ENCODE results near the gene ZCCHC7. TPM values are rescaled to one million over a fixed set of nuclear protein-coding genes. Genes with fewer than 3 reads are reported as not detected.

ZCCHC7 gene
- total and polyA plus RNA-seq, 2 experiments from 2014 or later: 29.8 to 38.8 TPM

DNA sequence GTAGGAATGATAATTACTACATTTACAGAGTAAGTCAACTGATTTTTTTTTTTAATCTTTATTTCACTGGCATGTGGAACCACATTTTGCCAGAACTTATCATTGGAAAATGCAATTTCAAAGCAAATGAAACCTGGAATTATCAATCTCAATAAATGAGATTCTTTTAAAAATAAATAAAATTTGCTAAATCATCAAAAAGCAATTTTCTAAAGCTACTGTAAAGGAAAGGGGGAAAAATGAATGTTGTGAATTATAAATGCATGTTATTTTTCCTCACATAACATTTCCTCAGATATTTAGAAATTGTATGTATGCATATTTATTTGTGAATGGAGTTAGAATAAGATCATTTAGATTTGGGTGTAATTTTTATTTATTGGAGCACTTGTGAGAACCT is 212.2 kb downstream of the ZCCHC7 start:
- no peak overlapping the region for H3K27ac ChIP-seq (ENCODE audit: low read depth)
- H3K4me3 Mint-ChIP-seq: no peak overlapping the region
- H3F3A ChIP-seq (replicated peaks; ENCODE audit: low read depth): no peaks in the 10 kb centered on the region
- TF ChIP-seq EZH2phosphoT487 (IDR thresholded peaks at IDR 0.05; ENCODE audit: unreplicated experiment) (no peak), EZH2 (IDR thresholded peaks at IDR 0.05; ENCODE audit: low read depth, unreplicated experiment) (no peak), CREB1 (CRISPR knock-in tag; IDR thresholded peaks at IDR 0.05; ENCODE audit: low read depth) (no peak), ZNF114 (CRISPR knock-in tag; IDR thresholded peaks at IDR 0.05) (no peak)
- TF ChIP-seq, protein P1, sequence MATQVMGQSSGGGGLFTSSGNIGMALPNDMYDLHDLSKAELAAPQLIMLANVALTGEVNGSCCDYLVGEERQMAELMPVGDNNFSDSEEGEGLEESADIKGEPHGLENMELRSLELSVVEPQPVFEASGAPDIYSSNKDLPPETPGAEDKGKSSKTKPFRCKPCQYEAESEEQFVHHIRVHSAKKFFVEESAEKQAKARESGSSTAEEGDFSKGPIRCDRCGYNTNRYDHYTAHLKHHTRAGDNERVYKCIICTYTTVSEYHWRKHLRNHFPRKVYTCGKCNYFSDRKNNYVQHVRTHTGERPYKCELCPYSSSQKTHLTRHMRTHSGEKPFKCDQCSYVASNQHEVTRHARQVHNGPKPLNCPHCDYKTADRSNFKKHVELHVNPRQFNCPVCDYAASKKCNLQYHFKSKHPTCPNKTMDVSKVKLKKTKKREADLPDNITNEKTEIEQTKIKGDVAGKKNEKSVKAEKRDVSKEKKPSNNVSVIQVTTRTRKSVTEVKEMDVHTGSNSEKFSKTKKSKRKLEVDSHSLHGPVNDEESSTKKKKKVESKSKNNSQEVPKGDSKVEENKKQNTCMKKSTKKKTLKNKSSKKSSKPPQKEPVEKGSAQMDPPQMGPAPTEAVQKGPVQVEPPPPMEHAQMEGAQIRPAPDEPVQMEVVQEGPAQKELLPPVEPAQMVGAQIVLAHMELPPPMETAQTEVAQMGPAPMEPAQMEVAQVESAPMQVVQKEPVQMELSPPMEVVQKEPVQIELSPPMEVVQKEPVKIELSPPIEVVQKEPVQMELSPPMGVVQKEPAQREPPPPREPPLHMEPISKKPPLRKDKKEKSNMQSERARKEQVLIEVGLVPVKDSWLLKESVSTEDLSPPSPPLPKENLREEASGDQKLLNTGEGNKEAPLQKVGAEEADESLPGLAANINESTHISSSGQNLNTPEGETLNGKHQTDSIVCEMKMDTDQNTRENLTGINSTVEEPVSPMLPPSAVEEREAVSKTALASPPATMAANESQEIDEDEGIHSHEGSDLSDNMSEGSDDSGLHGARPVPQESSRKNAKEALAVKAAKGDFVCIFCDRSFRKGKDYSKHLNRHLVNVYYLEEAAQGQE (IDR thresholded peaks at IDR 0.05; ENCODE audit: unreplicated experiment): no peak
- TF ChIP-seq, protein P2, sequence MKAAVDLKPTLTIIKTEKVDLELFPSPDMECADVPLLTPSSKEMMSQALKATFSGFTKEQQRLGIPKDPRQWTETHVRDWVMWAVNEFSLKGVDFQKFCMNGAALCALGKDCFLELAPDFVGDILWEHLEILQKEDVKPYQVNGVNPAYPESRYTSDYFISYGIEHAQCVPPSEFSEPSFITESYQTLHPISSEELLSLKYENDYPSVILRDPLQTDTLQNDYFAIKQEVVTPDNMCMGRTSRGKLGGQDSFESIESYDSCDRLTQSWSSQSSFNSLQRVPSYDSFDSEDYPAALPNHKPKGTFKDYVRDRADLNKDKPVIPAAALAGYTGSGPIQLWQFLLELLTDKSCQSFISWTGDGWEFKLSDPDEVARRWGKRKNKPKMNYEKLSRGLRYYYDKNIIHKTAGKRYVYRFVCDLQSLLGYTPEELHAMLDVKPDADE (IDR thresholded peaks at IDR 0.05): no peak
- H2AFZ ChIP-seq: no peak overlapping the region
- DNase-seq (ENCODE audit: low spot score) (no peak), ATAC-seq (no peak)
- H3K27me3 Mint-ChIP-seq (ENCODE audit: insufficient read depth, low read depth, poor library complexity): no peaks in the 10 kb centered on the region
- peaks cover 8% of the 10 kb centered on the region for H3K4me1 ChIP-seq (ENCODE audit: insufficient read depth)
- no peaks in the 10 kb centered on the region for H3K9me2 ChIP-seq (ENCODE audit: insufficient read depth)
- H3K36me3 Mint-ChIP-seq (ENCODE audit: low read depth): no peaks in the 10 kb centered on the region
- H4K20me1 ChIP-seq (replicated peaks; ENCODE audit: insufficient read depth): no peaks in the 10 kb centered on the region; the same call in 1 of the 2 replicates
- H3K27me3 ChIP-seq (ENCODE audit: insufficient read depth): no peaks in the 10 kb centered on the region
- no peaks in the 10 kb centered on the region for H3K36me3 ChIP-seq (ENCODE audit: insufficient read depth)
- H3K27ac Mint-ChIP-seq: no peak overlapping the region
- no peak overlapping the region for H3K4me2 ChIP-seq
- peaks cover 8% of the 10 kb centered on the region; the same call in 2 of the 3 replicates for H3K4me1 Mint-ChIP-seq
- no peaks in the 10 kb centered on the region for H3K79me2 ChIP-seq (replicated peaks; ENCODE audit: insufficient read depth)
- H3K4me3 ChIP-seq: no peak overlapping the region
- H3K9me3 Mint-ChIP-seq: no peaks in the 10 kb centered on the region

DNA sequence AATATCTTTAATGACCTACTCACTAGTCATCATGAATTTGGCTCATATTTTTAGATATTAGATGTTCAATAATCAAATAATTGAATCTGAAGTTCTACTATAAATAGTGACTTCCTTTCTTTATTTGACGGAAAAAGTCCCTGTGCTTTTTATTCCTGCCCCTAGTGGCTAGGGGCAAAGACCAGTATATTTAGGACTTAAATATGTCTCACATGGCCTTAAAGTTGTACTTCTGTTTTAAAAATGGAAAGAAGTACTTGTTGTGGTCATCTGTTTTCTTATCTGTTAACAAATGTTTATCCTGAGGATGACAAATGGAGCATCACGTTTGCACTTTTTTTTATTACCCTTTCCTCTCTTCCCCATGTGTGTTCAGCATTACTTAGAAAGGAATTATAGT is 212.9 kb downstream of the ZCCHC7 start:
- H3K36me3 Mint-ChIP-seq (ENCODE audit: low read depth): no peaks in the 10 kb centered on the region
- Histone ChIP-seq H3K27me3 (ENCODE audit: insufficient read depth) (no peaks in the 10 kb centered on the region), H3K36me3 (ENCODE audit: insufficient read depth) (no peaks in the 10 kb centered on the region), H4K20me1 (replicated peaks; ENCODE audit: insufficient read depth) (no peaks in the 10 kb centered on the region; the same call in 1 of the 2 replicates), H3F3A (replicated peaks; ENCODE audit: low read depth) (no peaks in the 10 kb centered on the region), H3K9me2 (ENCODE audit: insufficient read depth) (no peaks in the 10 kb centered on the region), H3K4me3 (no peak overlapping the region), H2AFZ (no peak overlapping the region), H3K27ac (ENCODE audit: low read depth) (no peak overlapping the region), H3K4me2 (no peak overlapping the region), H3K79me2 (replicated peaks; ENCODE audit: insufficient read depth) (no peaks in the 10 kb centered on the region), H3K4me1 (ENCODE audit: insufficient read depth) (peaks cover 15% of the 10 kb centered on the region)
- H3K27ac Mint-ChIP-seq: no peak overlapping the region
- no peak overlapping the region for H3K4me3 Mint-ChIP-seq
- no peaks in the 10 kb centered on the region for H3K27me3 Mint-ChIP-seq (ENCODE audit: insufficient read depth, low read depth, poor library complexity)
- peak; percentile 26 for DNase-seq (ENCODE audit: low spot score)
- H3K4me1 Mint-ChIP-seq: peaks cover 13% of the 10 kb centered on the region; the same call in 2 of the 3 replicates
- no peaks in the 10 kb centered on the region for H3K9me3 Mint-ChIP-seq
- TF ChIP-seq, protein P1 (IDR thresholded peaks at IDR 0.05; ENCODE audit: unreplicated experiment): no peak
- TF ChIP-seq, protein P3, sequence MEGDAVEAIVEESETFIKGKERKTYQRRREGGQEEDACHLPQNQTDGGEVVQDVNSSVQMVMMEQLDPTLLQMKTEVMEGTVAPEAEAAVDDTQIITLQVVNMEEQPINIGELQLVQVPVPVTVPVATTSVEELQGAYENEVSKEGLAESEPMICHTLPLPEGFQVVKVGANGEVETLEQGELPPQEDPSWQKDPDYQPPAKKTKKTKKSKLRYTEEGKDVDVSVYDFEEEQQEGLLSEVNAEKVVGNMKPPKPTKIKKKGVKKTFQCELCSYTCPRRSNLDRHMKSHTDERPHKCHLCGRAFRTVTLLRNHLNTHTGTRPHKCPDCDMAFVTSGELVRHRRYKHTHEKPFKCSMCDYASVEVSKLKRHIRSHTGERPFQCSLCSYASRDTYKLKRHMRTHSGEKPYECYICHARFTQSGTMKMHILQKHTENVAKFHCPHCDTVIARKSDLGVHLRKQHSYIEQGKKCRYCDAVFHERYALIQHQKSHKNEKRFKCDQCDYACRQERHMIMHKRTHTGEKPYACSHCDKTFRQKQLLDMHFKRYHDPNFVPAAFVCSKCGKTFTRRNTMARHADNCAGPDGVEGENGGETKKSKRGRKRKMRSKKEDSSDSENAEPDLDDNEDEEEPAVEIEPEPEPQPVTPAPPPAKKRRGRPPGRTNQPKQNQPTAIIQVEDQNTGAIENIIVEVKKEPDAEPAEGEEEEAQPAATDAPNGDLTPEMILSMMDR (conservative IDR thresholded peaks at IDR 0.05; ENCODE audit: low read depth in 2 of 2): peak in 1 of 2 experiments; percentile 40; a peak in 1 of 4 replicates
- ATAC-seq: no peak
